NK-92 treated with Interleukin-12 subunit alpha and Interleukin-12 subunit beta, amount 100 ng/mL, for 24 hours (cell line): ENCODE results near the gene DTX3.
"Not testable (repeated sequence)": the region's sequence is repeated elsewhere in the genome, so short reads cannot be mapped to it uniquely, and the experiment has no call there.

Experiments used
- DNase-seq: peaks from one replicate; lab custom pipeline; 2025; lab: John Stamatoyannopoulos, UW

The DTX3 gene

GRCh38 chr12:57583008-57583831, 21.4 kb upstream of the DTX3 start:
- peak; percentile 26 for DNase-seq

- DNase-seq = no peak
Measured at GRCh38 chr12:57584050-57584449, 20.6 kb upstream of the DTX3 start.

DNA sequence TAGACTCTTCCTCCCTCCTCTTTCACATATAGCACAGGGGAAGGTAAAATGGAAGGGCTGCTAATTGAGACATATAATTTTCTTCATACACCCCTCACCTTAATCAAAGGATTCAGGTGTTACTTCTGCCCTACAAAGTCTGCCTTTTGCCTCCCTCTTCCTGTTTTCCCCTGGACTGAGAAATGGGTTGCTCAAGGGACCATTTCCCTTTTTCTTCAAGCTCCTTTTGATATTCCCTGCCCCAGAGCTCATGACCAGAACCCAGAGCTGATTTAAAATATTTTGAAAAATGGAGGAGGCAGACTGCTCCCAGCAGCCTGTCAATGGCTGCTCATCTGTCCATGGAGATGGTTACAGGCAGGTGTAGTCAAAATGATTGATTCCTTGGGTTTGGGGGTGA, 19.9 kb upstream of the DTX3 start:
- no peak for DNase-seq

- no peak for DNase-seq
Measured at GRCh38 chr12:57585156-57585555, 19.5 kb upstream of the DTX3 start.

DNA sequence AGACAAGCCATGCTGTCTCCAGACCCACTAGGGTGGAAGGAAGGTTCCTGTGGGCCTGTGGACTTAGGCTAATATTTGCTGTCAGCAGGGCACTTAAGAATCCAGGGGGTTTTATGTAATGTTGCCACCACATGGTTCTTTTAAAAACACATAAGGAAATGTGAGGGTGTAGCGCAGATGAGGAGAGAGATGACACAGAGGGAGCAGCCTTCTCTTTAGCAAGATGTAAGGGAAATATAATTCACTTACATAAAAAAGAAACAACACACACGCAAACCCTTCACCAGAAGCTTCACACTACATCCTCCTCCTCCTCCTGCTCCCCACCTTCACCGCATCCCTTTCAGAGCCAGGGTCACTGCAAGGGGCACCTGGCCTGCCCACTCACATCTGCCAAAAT, 18.5 kb upstream of the DTX3 start:
- DNase-seq = no peak

- no peak for DNase-seq
Measured at GRCh38 chr12:57586832-57587429, 17.7 kb upstream of the DTX3 start.

GRCh38 chr12:57588951-57589610, 15.5 kb upstream of the DTX3 start:
- DNase-seq = not testable (repeated sequence)

DNA sequence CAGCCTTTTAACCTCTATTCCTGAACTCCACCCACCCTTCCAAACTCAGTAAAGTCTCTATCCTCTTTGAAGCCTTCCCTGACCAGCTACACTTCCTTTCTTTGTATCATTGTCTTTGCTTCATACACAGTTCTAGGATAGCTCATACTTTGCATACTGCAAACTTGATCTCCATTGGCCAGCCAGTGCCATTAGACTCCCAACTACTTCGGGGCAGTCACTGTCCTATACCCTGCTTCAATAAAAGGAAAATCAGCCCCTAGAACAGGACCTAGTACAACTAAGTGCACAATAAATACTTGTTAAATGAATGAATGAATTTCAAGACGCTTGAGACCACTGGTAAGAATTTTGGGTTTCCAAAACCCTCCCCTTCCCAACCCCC, 14.2 kb upstream of the DTX3 start:
- no peak for DNase-seq

DNA sequence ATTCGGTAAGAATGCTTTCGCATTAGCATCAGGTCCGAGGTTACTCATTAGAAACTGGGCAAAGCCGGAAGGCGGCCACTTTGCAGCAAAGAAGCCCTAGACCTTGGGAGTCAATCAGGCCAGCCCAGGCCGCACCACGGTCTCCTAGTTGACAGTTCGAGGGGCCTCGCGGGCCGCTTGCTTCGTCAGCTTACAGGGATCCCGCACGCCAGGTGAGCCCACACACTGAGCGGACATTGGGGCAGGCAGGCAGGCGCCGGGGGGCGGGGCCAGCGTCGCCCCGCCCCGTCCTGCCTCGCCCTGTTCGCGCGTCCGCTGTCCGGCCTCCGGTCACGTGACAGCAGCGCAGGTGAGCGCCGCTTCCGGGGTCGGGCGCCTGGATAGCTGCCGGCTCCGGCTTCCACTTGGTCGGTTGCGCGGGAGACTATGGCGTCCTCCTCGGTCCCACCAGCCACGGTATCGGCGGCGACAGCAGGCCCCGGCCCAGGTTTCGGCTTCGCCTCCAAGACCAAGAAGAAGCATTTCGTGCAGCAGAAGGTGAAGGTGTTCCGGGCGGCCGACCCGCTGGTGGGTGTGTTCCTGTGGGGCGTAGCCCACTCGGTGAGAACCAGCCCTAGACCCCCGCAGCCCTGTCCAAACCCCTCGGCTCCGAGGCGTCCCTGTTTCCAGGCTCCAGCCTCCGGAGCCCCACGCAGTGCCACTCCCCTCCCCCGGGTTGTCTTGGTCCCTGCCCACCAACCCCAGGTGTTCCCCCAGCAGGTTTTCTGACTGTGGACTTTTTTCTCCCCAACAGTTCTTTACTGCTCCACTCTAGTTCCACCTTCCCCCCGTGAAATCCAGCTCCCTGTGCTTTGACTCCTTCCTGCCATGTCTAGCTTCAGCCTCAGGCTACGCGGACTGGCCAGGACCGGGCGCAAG, 13.5 kb upstream of the DTX3 start, which contains the start of gene PIP4K2C:
Gene PIP4K2C, plus strand, starts transcription at position 329 of the 918 bp plus-strand sequence. Its CDS starts 98 bp downstream, at position 427.
- DNase-seq = peak; percentile 69

DNA sequence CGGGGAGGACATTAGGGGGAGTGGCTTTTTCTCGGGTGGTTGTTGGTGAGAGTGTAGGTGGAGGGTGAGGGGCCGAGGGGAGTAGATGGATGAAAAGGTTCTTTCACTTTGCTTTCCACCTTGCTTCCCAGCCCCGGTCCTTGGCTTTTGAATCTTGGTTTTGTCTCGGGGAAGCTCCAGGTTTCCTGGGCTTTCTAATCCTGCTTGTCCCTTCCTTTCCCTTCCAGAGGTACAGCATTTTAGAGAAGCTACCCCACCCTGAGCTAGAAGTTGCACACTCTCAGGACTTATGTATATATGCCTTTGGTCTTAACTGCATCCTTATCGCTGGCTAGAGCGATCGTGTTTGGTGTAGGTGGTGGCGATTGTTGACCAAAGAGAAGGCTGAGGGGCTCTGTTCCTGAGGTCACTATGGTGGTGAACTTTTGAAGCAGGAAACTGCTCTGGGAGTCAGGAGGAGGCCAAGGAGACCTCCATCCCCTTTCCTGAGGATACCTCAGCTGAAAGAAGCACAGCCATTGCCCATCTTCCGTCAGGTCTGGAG, 12.8 kb upstream of the DTX3 start:
- DNase-seq = no peak

- DNase-seq = no peak
Measured at GRCh38 chr12:57592551-57593165, 12.0 kb upstream of the DTX3 start.

- DNase-seq = no peak
Measured at GRCh38 chr12:57593187-57593586, 11.4 kb upstream of the DTX3 start.

GRCh38 chr12:57600395-57600794, 4.2 kb upstream of the DTX3 start:
- DNase-seq = no peak

GRCh38 chr12:57602544-57602943, 2.1 kb upstream of the DTX3 start:
- no peak for DNase-seq

DNA sequence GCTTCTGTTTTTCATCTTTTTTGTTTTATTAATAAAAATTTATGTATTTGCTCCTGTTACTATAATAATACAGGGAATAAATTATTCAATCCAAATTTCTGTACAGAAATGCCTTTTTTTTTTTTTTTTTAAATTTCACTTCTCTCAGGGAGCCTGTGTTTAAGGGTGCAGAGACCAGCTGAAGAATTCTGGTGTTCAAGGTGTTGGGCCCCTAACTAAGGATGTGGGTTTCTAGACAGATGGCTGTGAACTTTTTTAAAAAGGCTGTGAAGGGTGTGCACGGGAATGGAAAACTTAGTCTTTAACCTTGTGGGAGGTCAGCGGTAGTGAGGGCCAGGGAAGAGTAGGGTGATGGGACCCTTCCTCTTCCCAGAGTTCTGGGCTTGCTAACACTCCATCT, 1.3 kb upstream of the DTX3 start:
- no peak for DNase-seq

DNA sequence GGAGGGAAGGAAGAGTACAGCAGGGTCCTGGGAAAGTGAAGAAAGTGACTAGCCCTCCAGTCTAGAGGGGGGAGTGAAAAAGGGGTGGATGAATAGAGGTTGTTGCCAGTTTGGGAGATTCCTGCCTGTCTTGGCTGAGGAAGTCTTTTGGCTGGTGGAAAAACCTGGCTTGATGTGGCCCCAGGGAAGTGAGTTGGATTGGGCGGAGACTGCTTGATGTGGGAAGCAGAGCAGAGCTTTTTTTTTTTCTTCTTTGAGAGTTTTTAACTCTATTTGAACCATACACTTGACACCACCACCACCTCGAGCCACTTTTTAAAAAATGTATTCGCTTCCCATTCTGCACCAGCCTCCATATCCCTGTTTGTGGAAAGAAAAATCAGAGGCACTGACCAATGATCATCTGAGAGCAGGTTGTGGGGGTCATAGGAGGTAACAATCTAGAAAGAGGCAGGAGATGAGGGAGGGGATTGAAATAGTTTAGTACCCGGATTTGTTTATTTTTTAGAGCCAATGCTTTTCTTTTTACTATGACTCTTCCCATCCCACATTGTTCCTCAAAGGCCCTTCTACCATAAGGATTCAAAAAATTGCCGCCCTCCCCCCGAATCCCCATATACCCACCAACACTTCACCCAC, 690 bp upstream of the DTX3 start:
- DNase-seq = no peak

DNA sequence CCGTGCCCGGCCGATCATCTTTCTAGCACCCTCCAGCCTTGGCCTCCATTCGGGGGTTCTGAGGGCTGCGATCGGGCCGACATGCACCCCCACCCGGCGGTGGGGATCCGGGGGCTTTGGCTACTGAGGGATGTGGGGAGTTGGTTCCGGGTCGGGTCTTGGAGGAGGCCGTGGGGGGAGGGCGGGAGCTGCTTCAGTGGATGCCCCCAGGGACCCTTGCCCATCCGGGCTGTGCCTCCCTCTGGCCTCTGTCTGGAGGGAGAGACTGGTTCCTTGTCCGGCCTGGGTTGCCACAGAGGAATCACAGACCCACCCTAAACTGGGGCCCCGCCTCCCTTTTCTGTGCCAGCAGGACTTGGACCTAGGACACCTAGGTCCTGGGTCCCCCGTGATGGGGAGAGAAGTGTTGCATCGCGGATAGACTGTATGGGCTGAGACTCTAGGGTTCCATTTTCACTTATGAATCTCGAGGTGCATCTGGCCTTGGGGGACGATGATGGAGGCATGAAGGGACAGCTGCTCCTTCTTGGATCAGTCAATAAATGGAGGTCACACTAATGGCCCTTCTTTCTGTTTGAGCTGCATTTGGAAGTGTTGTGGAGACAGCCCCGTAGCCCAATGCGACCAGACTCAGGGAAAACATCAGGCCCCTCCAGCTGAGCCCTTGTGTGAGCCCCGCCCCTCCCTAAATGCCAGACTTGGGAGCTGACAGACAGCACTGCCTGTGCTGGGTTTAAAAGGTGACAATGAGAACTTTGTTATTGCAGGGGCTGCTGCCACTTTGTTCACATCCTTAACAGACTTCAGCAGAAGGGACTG, 577 bp downstream of the DTX3 start:
- DNase-seq = no peak

GRCh38 chr12:57605811-57606311, 1.2 kb downstream of the DTX3 start:
- no peak for DNase-seq

DNA sequence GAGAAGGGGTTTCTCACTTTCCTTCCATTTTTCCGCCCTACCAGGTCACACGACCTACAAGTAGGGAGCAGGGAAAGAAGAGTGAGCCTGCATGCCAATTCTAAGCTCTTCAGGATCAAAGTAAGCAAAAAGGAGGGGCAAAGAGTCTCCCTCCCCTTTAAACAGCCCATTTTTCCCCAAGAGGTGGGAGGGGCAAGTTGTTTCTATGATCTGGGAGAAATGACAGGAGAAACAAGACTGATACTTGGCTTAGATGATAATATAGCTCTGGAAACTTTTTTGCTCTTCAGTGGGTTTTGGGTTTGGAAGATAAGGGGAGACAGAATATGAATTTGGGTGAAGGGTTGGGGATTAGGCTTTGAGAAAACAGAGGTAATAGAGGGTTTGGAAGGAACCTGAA, 1.8 kb downstream of the DTX3 start:
- no peak for DNase-seq

DNA sequence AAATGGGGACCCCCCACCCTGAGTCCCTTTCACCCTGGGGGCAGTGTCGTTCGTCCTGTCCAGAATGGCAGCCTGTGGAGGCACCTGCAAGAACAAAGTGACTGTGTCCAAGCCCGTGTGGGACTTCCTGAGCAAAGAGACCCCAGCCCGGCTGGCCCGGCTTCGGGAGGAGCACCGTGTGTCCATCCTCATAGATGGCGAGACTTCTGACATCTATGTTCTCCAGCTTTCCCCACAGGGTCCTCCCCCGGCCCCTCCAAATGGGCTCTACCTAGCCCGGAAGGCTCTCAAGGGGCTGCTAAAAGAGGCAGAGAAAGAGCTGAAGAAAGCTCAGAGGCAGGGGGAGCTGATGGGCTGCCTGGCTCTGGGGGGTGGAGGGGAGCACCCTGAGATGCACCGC, 2.2 kb downstream of the DTX3 start:
- no peak for DNase-seq
